WERI-Rb-1 (cell line): ENCODE results near the gene ZNF618.

ENCODE experiments used
- DNase-seq: peaks from one replicate; pipeline ENCODE4 v3.0.0-alpha.2; 2020
- H3K27ac ChIP-seq: fragments of 250-450 bp; sonication (Bioruptor Pico); 2 replicates; pipeline ENCODE4 v1.5.1; 2020; ENCODE audit warnings: mild to moderate bottlenecking, moderate library complexity
- H3K27me3 ChIP-seq: fragments of 250-450 bp; sonication (Bioruptor Pico); 2 replicates; pipeline ENCODE4 v1.5.1; 2021; ENCODE audit warnings: mild to moderate bottlenecking, low read depth, moderate library complexity; ENCODE audit not compliant: insufficient read depth, severe bottlenecking
- H3K36me3 ChIP-seq: fragments of 250-450 bp; sonication (Bioruptor Pico); 2 replicates; pipeline ENCODE4 v1.5.1; 2020; ENCODE audit warnings: mild to moderate bottlenecking, moderate library complexity
- H3K4me3 ChIP-seq: 2 replicates; pipeline ENCODE4 v1.5.1; 2011; ENCODE audit warnings: low read depth, mild to moderate bottlenecking, control low read depth, low read length
- H3K9me3 ChIP-seq: fragments of 250-450 bp; sonication (Bioruptor Pico); 2 replicates; pipeline ENCODE4 v1.5.1; 2021; ENCODE audit warnings: mild to moderate bottlenecking, moderate library complexity; ENCODE audit not compliant: severe bottlenecking
- TF ChIP-seq, protein P1 (sequence below): IDR thresholded peaks from 2 replicates; pipeline ENCODE4 v1.5.1; 2011; ENCODE audit warnings: low read depth, mild to moderate bottlenecking, control low read depth, inconsistent platforms, low read length

Gene ZNF618

GRCh38 chr9:113962396-113962795 is 86.3 kb downstream of the ZNF618 start:
- Histone ChIP-seq H3K27me3 (peaks cover 18% of the 10 kb centered on the region), H3K9me3 (no peaks in the 10 kb centered on the region), H3K4me3 (no peak overlapping the region), H3K27ac (no peak overlapping the region), H3K36me3 (no peaks in the 10 kb centered on the region)
- TF ChIP-seq, protein P1, sequence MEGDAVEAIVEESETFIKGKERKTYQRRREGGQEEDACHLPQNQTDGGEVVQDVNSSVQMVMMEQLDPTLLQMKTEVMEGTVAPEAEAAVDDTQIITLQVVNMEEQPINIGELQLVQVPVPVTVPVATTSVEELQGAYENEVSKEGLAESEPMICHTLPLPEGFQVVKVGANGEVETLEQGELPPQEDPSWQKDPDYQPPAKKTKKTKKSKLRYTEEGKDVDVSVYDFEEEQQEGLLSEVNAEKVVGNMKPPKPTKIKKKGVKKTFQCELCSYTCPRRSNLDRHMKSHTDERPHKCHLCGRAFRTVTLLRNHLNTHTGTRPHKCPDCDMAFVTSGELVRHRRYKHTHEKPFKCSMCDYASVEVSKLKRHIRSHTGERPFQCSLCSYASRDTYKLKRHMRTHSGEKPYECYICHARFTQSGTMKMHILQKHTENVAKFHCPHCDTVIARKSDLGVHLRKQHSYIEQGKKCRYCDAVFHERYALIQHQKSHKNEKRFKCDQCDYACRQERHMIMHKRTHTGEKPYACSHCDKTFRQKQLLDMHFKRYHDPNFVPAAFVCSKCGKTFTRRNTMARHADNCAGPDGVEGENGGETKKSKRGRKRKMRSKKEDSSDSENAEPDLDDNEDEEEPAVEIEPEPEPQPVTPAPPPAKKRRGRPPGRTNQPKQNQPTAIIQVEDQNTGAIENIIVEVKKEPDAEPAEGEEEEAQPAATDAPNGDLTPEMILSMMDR = no peak
- DNase-seq = no peak

DNA sequence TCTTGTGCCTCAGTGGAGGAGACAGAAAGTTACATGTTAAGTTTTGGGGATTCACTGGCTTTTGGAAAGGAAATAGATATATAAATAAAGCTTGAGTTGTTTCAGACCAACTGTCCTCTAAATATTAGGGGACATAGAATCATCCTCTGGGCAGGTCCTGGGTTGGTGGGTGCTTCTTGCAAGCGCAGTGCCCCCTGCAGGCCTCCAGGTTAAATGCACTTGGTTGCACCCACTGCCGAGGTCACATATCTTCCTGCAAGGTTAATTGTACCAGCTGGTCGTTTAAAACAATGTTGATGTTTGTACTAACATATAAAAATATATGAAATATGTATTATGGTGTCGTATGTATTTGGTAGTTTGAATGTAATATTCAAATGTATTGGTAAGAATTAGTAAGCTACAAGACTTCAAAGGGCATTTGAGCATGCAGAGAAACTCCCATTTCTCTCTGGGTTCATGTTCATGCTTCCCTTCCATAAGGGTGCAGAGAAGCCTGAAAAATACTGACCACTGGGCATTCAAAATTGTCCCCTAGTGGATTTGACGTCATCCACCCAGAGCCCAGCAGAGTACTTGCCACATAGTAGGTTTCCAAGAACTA is 87.0 kb downstream of the ZNF618 start:
- peak; percentile 67 for DNase-seq
- H3K9me3 ChIP-seq = no peaks in the 10 kb centered on the region
- H3K27ac ChIP-seq = no peak overlapping the region
- TF ChIP-seq, protein P1 = peak; percentile 81
- H3K27me3 ChIP-seq = peaks cover 16% of the 10 kb centered on the region
- no peaks in the 10 kb centered on the region for H3K36me3 ChIP-seq
- no peak overlapping the region for H3K4me3 ChIP-seq

DNA sequence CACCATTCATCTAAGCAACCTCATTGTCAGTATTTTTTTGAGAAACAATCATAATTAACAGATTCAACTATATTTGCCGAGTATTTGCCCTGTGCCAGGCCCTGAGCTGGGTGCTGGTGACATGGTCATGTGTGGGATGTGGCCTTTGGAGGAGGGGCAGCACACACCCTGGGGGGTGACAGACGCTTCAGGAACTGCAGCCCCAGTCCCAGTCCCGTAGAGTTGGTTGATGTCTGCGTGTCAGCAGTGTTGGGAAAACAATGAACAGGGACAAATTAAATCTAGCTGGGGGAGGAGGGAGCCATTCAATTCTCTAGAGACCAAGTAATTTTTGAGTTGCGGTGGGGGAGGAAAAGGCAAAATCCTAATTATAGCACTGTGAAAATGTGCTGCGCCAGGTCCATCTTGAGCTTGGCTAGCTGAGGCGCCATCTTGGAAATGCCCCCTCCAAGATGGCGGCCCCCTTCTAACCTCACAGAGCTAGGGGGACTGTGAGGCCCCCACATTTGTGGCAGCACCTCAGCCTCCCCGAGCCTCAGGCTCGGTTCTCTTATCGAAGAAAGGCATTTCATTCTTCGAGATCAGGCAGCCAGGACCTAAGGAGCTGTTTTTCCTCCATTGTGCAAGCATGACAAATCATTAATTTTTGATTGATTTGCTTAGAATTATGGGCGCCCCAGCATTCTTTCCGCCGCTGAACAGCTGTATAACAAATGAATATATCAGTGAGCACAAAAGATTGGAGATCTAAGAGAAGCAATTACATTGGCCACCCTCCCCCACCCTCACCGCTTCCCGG is 87.8 kb downstream of the ZNF618 start:
- H3K36me3 ChIP-seq = no peaks in the 10 kb centered on the region
- H3K9me3 ChIP-seq = no peaks in the 10 kb centered on the region
- no peak overlapping the region for H3K4me3 ChIP-seq

GRCh38 chr9:113964495-113965170 is 88.5 kb downstream of the ZNF618 start:
- H3K4me3 ChIP-seq = no peak overlapping the region
- no peak overlapping the region for H3K27ac ChIP-seq
- peaks cover 14% of the 10 kb centered on the region for H3K27me3 ChIP-seq
- H3K36me3 ChIP-seq = no peaks in the 10 kb centered on the region
- no peaks in the 10 kb centered on the region for H3K9me3 ChIP-seq
- TF ChIP-seq, protein P1 = no peak
- no peak for DNase-seq

More for the DNA sequence above, 87.8 kb downstream of the ZNF618 start:
- TF ChIP-seq, protein P1 = no peak
- peaks cover 14% of the 10 kb centered on the region for H3K27me3 ChIP-seq
- no peak for DNase-seq
- H3K27ac ChIP-seq = no peak overlapping the region

DNA sequence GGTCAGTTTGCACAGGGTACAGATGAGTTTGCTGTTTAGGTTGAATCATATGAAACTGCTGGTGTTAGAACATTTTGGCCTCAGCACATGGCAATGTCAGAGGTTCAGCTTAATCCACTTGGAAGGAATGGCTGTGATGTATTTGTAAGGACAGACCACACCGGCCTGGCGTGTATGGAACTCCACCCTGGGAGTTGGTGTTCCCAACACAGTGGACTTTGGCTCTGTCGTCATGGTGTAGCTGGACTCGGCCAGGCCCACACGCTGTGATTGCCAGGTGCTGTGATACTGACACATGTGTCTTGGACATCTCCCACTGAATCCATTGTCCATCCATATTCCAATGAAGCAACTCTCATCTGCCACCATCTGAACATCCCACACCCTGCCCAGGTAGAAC is 90.3 kb downstream of the ZNF618 start:
- no peak for DNase-seq
- H3K27ac ChIP-seq = no peak overlapping the region
- H3K27me3 ChIP-seq = peaks cover 14% of the 10 kb centered on the region
- H3K9me3 ChIP-seq = no peaks in the 10 kb centered on the region
- no peaks in the 10 kb centered on the region for H3K36me3 ChIP-seq
- TF ChIP-seq, protein P1 = no peak
- H3K4me3 ChIP-seq = no peak overlapping the region
